Loucy (cell line): ENCODE data around the gene MEIKIN.

Experiments used
- H2AFZ ChIP-seq: fragments of 200-600 bp; sonication (generic); 2 replicates; pipeline ENCODE4 v1.6.0; 2016; ENCODE audit warnings: antibody characterized with exemption, mild to moderate bottlenecking, low read length, moderate library complexity
- H3F3A ChIP-seq: fragments of 200-600 bp; 2 replicates; pipeline ENCODE4 v1.6.0; 2016; ENCODE audit warnings: antibody characterized with exemption, low read depth, mild to moderate bottlenecking
- H3K27me3 ChIP-seq: fragments of 200-600 bp; sonication (generic); 2 replicates; pipeline ENCODE4 v1.6.1; 2014; ENCODE audit warnings: low read length, mild to moderate bottlenecking; ENCODE audit not compliant: insufficient read depth, poor library complexity, severe bottlenecking
- H3K36me3 ChIP-seq: fragments of 200-600 bp; sonication (generic); 2 replicates; pipeline ENCODE4 v1.6.1; 2016; ENCODE audit warnings: low read length; ENCODE audit not compliant: insufficient read depth
- H3K4me1 ChIP-seq: fragments of 200-600 bp; sonication (generic); 2 replicates; pipeline ENCODE4 v1.5.1; 2014; ENCODE audit warnings: low read length, mild to moderate bottlenecking; ENCODE audit not compliant: insufficient read depth, poor library complexity, severe bottlenecking
- H3K4me2 ChIP-seq: fragments of 200-600 bp; sonication (generic); 2 replicates; pipeline ENCODE4 v1.6.0; 2014; ENCODE audit warnings: antibody characterized with exemption, low read length, low read depth, mild to moderate bottlenecking; ENCODE audit not compliant: poor library complexity, severe bottlenecking
- H3K4me3 ChIP-seq: fragments of 200-600 bp; sonication (generic); 2 replicates; pipeline ENCODE4 v1.5.1; 2014; ENCODE audit warnings: low read length, mild to moderate bottlenecking, mixed read lengths; ENCODE audit not compliant: poor library complexity, severe bottlenecking
- H3K79me2 ChIP-seq: fragments of 200-600 bp; sonication (generic); 2 replicates; pipeline ENCODE4 v1.6.1; 2014; ENCODE audit warnings: low read length; ENCODE audit not compliant: insufficient read depth
- H3K9ac ChIP-seq: fragments of 200-600 bp; sonication (generic); 2 replicates; pipeline ENCODE4 v1.6.0; 2014; ENCODE audit warnings: mild to moderate bottlenecking, low read depth, low read length, moderate library complexity; ENCODE audit not compliant: poor library complexity, severe bottlenecking
- H3K9me2 ChIP-seq: fragments of 200-600 bp; sonication (generic); replicated peaks from 2 replicates; pipeline ENCODE4 v1.6.1; 2016; ENCODE audit warnings: low read depth, low read length, mixed read lengths
- H3K9me3 ChIP-seq: fragments of 200-600 bp; sonication (generic); 2 replicates; pipeline ENCODE4 v1.6.1; 2014; ENCODE audit warnings: mild to moderate bottlenecking, antibody characterized with exemption, low read length, low read depth; ENCODE audit not compliant: insufficient read depth
- H4K20me1 ChIP-seq: fragments of 200-600 bp; sonication (generic); 2 replicates; pipeline ENCODE4 v1.6.0; 2014; ENCODE audit warnings: antibody characterized with exemption, low read length, mild to moderate bottlenecking; ENCODE audit not compliant: insufficient read depth, poor library complexity, severe bottlenecking
- EZH2phosphoT487 ChIP-seq: fragments of 200-600 bp; IDR thresholded peaks from 2 replicates; pipeline ENCODE4 v1.6.1; 2018; ENCODE audit warnings: antibody characterized with exemption, mild to moderate bottlenecking, moderate library complexity, borderline replicate concordance
- TF ChIP-seq, protein P1 (sequence below): fragments of 200-600 bp; sonication (generic); conservative IDR thresholded peaks from 2 replicates; pipeline ENCODE4 v1.5.1; 2014; ENCODE audit warnings: mild to moderate bottlenecking, antibody characterized with exemption, low read length

Gene MEIKIN

DNA sequence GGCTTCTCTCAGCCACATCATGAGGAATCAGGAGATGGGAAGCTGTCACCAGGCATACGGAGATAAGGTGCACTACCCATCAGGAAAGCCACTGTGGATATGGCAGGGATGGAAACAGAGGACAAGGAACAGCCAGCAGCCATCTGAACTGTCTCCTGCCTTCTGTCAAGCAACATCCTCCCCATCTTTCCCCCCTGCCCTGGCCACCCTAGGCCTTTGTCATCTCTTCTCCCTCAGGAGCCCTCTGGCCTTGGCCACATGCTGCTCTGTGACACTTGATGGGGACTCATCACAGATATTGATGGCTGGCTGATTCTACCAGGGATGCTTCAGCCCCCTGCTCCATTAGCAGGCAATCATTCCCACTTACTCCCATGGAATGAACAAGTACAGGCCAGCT is 21.1 kb upstream of the MEIKIN start:
- no peaks in the 10 kb centered on the region for H4K20me1 ChIP-seq
- no peaks in the 10 kb centered on the region for H3K9me3 ChIP-seq
- H3K4me3 ChIP-seq = no peak overlapping the region
- H3K9me2 ChIP-seq = no peaks in the 10 kb centered on the region
- no peak overlapping the region for H3K9ac ChIP-seq
- TF ChIP-seq, protein P1, sequence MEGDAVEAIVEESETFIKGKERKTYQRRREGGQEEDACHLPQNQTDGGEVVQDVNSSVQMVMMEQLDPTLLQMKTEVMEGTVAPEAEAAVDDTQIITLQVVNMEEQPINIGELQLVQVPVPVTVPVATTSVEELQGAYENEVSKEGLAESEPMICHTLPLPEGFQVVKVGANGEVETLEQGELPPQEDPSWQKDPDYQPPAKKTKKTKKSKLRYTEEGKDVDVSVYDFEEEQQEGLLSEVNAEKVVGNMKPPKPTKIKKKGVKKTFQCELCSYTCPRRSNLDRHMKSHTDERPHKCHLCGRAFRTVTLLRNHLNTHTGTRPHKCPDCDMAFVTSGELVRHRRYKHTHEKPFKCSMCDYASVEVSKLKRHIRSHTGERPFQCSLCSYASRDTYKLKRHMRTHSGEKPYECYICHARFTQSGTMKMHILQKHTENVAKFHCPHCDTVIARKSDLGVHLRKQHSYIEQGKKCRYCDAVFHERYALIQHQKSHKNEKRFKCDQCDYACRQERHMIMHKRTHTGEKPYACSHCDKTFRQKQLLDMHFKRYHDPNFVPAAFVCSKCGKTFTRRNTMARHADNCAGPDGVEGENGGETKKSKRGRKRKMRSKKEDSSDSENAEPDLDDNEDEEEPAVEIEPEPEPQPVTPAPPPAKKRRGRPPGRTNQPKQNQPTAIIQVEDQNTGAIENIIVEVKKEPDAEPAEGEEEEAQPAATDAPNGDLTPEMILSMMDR = no peak
- no peak for TF ChIP-seq EZH2phosphoT487
- no peaks in the 10 kb centered on the region for H3K79me2 ChIP-seq
- H3K27me3 ChIP-seq = no peaks in the 10 kb centered on the region
- H3F3A ChIP-seq = no peaks in the 10 kb centered on the region
- no peak overlapping the region for H3K4me2 ChIP-seq
- H2AFZ ChIP-seq = no peak overlapping the region
- no peaks in the 10 kb centered on the region for H3K36me3 ChIP-seq
- H3K4me1 ChIP-seq = no peaks in the 10 kb centered on the region

DNA sequence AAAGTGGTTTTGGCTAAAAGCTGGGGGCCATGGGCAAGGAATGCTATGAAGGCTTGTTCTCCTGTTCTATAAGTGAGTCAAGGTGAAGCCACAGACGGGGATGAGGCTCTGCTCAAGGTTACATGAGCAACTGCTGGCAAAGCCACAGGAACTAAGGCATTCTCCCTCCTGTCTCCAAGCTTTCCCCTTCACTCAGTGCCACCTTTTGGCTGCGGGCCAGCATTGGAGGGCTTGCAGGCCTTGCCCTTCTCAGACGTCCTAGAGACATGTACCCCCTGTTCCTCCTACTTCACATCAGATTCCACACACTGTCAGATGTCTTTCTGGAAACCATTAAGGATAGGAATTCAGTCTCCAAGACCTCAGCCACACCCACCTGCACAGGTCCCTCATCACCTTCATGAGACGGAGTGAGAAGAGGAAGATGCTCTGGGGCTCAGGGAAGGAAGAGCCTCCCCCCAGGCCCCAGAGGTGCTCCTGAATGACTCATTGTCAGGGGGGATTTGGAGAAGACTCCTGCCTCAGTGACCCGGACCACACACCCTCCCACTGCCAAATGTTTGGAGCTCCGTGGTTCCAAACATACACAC is 20.5 kb upstream of the MEIKIN start:
- no peak overlapping the region for H2AFZ ChIP-seq
- H3K4me1 ChIP-seq = no peaks in the 10 kb centered on the region
- H3K9me3 ChIP-seq = no peaks in the 10 kb centered on the region
- H3K27me3 ChIP-seq = no peaks in the 10 kb centered on the region
- no peaks in the 10 kb centered on the region for H3F3A ChIP-seq
- no peaks in the 10 kb centered on the region for H3K36me3 ChIP-seq
- no peak for TF ChIP-seq EZH2phosphoT487
- TF ChIP-seq, protein P1 = no peak
- H3K9me2 ChIP-seq = no peaks in the 10 kb centered on the region
- H3K79me2 ChIP-seq = no peaks in the 10 kb centered on the region
- H3K4me3 ChIP-seq = no peak overlapping the region
- H3K9ac ChIP-seq = no peak overlapping the region
- H3K4me2 ChIP-seq = no peak overlapping the region
- no peaks in the 10 kb centered on the region for H4K20me1 ChIP-seq

DNA sequence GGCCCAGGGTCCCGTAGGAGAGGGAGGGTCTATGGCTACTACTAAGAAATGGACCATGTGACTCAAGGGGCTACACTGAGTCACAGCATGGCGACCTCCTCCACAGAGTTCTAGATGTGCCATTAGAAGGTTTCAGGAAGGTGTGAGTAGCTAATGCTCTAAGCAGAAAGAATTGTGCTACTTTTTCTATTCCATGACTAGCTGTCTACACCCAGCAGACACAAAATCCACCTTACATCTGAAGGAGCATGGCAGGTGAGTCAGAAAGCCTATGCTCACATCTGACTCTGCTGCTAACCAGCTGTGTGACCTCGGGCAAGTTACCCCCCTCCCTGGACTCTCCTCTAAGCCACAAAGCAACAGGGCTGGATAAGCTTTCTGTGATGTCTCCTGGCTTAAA is 14.4 kb upstream of the MEIKIN start:
- Histone ChIP-seq H3K27me3 (no peaks in the 10 kb centered on the region), H4K20me1 (no peaks in the 10 kb centered on the region), H3K9me3 (no peaks in the 10 kb centered on the region), H3K4me2 (no peak overlapping the region), H3K9me2 (no peaks in the 10 kb centered on the region), H3K4me1 (no peaks in the 10 kb centered on the region), H3K36me3 (no peaks in the 10 kb centered on the region), H2AFZ (no peak overlapping the region), H3K79me2 (no peaks in the 10 kb centered on the region), H3F3A (no peaks in the 10 kb centered on the region), H3K9ac (no peak overlapping the region), H3K4me3 (no peak overlapping the region)
- TF ChIP-seq, protein P1 = no peak
- no peak for TF ChIP-seq EZH2phosphoT487
